Right lobe of liver (tissue), 6 donors: ENCODE results near the gene CTF1. TPM values are rescaled to one million over a fixed set of nuclear protein-coding genes. Genes with fewer than 3 reads are reported as not detected.

Source experiments
- ATAC-seq, 4 donors: fragments of 200-7000 bp; cut with Tn5 transposase; one replicate each; pipeline ENCODE4 v1.9.1; 2020; ENCODE audit warnings: mild to moderate bottlenecking in 4 of 4, moderate library complexity in 4 of 4
- DNase-seq, 3 donors: peaks; one replicate each; pipeline ENCODE4 v3.0.0-alpha.2; 2020
- H3K27ac ChIP-seq, 3 donors: fragments of 200-600 bp; one replicate each; pipeline ENCODE4 v1.8.0; 2022
- H3K27me3 ChIP-seq, 2 donors: fragments of 200-600 bp; one replicate each; pipeline ENCODE4 v1.8.0; 2022
- H3K36me3 ChIP-seq, 4 donors: fragments of 200-600 bp; sonication (generic) in 1 of 4; one replicate each; pipeline versions ENCODE4 v1.5.1 to v1.8.0; 2017 to 2022; ENCODE audit warnings: control low read depth in 1 of 4
- H3K4me1 ChIP-seq, 4 donors: fragments of 200-600 bp; sonication (generic) in 1 of 4; one replicate each; pipeline versions ENCODE4 v1.5.1 to v1.8.0; 2017 to 2022; ENCODE audit warnings: control low read depth in 1 of 4
- H3K4me3 ChIP-seq, 3 donors: fragments of 200-600 bp; one replicate each; pipeline ENCODE4 v1.8.0; 2022
- H3K9me3 ChIP-seq, 4 donors: fragments of 200-600 bp; sonication (generic) in 1 of 4; one replicate each; pipeline versions ENCODE4 v1.5.1 to v1.8.0; 2017 to 2022; ENCODE audit warnings: control low read depth in 1 of 4
- POLR2A ChIP-seq: fragments of 450-650 bp; IDR thresholded peaks from one replicate; pipeline ENCODE4 v1.6.1; 2017; ENCODE audit warnings: antibody characterized with exemption, mild to moderate bottlenecking
- WGBS: methylation state at CpG from one replicate; pipeline ENCODE4 v1.1.6; 2018; ENCODE audit warnings: low coverage, low lambda C conversion rate; ENCODE audit not compliant: insufficient coverage; ENCODE audit errors: missing lambda C conversion rate; 5-methylcytosine and 5-hydroxymethylcytosine counted together
- intact Hi-C, 2 donors: fragments of 100-400 bp; cut with DNase I; formaldehyde crosslinking; loops; one replicate each; pipeline versions ENCODE4 v1.11.2 to v1.14.1; 2022
- total RNA-seq, 6 experiments: library from RNA; depleted of rRNA in 2 of 6; stranded (reverse); fragments of >200 nt in 2 of 6; fragmentation: NEBNext Ultra II Directional in 3 of 6; extraction: Animal tissue kit (Norgen Biotek cat#: 25700) in 3 of 6; gene quantifications; one replicate each; pipeline versions ENCODE4 v1.1.0 to v1.2.4, GENCODE V29; 2016 to 2023
- TF ChIP-seq, protein P1 (sequence below), 4 donors: fragments of 200-600 bp in 3 of 4; fragments of 450-650 bp in 1 of 4; IDR thresholded peaks; one replicate each; pipeline versions ENCODE4 v1.5.1 to v1.8.0; 2016 to 2022; ENCODE audit warnings: antibody characterized with exemption in 4 of 4, mild to moderate bottlenecking in 2 of 4
- donor health status: DM: no; HTN: yes; CAD: no.
- donor health status: DM: no; HTN: no; CAD: no.
- donor health status: DM: no; HTN: no; CAD: no.
- donor health status: DM: no; HTN: yes; CAD: no.
- donor health status: DM: no; HTN: yes; CAD: no.

Gene CTF1
- total RNA-seq, 6 experiments from 2014 or later = 0.13 to 0.74 (median 0.43) TPM; not detected in 2

GRCh38 chr16:30924076-30924912 lies 27.9 kb downstream of the CTF1 start:
- WGBS = 46% methylated on average over 6 of the region's 53 CpGs
- DNase-seq = peak in 2 of 3 donors; percentile 45 to 52
- Histone ChIP-seq H3K27me3 (no peaks in the 10 kb centered on the region), H3K9me3 (no peaks in the 10 kb centered on the region), H3K4me1 (peaks cover 0 to 4% (median 0%) of the 10 kb centered on the region in 4 donors), H3K36me3 (no peaks in the 10 kb centered on the region), H3K27ac (peak overlapping the region in 2 of 3 donors; percentile 26 to 47), H3K4me3 (peak overlapping the region; percentile 55 to 67 (median 63))
- TF ChIP-seq, protein P1, sequence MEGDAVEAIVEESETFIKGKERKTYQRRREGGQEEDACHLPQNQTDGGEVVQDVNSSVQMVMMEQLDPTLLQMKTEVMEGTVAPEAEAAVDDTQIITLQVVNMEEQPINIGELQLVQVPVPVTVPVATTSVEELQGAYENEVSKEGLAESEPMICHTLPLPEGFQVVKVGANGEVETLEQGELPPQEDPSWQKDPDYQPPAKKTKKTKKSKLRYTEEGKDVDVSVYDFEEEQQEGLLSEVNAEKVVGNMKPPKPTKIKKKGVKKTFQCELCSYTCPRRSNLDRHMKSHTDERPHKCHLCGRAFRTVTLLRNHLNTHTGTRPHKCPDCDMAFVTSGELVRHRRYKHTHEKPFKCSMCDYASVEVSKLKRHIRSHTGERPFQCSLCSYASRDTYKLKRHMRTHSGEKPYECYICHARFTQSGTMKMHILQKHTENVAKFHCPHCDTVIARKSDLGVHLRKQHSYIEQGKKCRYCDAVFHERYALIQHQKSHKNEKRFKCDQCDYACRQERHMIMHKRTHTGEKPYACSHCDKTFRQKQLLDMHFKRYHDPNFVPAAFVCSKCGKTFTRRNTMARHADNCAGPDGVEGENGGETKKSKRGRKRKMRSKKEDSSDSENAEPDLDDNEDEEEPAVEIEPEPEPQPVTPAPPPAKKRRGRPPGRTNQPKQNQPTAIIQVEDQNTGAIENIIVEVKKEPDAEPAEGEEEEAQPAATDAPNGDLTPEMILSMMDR (IDR thresholded peaks at IDR 0.05) = no peak
- no peak for TF ChIP-seq POLR2A
- intact Hi-C loops = no loop called here
- no peak for ATAC-seq

DNA sequence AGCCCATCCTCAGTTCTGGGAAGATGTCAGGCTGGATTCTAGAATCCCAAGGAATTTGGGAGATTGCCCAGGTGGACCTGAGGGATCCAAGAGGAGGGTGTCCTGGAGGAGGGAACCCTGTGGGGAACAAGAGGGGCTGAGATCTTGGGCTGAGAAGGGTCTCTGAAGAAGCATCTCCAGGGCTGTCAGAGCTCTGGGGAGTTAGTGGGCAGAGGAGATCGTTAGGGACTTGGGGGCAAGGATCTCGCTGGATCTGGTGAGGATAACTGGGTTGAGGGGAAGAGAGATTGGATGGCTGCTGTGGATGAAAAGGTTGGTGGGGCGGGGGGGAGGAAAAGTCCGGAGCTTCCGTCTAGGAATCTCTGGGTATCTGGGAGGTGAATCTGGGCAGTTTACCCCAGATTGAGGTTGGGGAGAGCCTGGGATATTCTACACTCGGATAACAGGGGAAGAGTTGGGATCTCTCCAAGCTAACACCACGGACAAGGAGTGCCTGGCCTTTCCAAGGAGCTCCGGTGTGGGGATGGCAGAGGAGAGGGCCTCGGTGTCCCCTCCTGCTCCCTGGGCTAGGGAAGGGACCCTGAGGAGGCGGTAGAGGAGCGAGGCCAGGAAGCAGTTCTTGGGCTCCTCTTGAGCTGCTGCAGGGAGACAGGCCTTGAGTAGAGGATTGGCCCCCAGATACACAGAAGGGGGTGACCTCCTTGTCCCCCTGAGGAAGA lies 28.7 kb downstream of the CTF1 start:
- H3K4me3 ChIP-seq = no peak overlapping the region
- H3K4me1 ChIP-seq = peaks cover 0 to 4% (median 0%) of the 10 kb centered on the region in 4 donors
- no peak for DNase-seq
- intact Hi-C loops = no loop called here
- H3K9me3 ChIP-seq = no peaks in the 10 kb centered on the region
- WGBS = 76% methylated on average over 6 of the region's 11 CpGs
- no peaks in the 10 kb centered on the region for H3K36me3 ChIP-seq
- H3K27ac ChIP-seq = no peak overlapping the region
- no peak for ATAC-seq
- TF ChIP-seq, protein P1 (IDR thresholded peaks at IDR 0.05) = no peak
- no peak for TF ChIP-seq POLR2A
- H3K27me3 ChIP-seq = no peaks in the 10 kb centered on the region

- WGBS = no CpG with 5 or more reads among the region's 26 CpGs
- Histone ChIP-seq H3K4me3 (no peak overlapping the region), H3K27me3 (no peaks in the 10 kb centered on the region), H3K4me1 (peaks cover 0 to 4% (median 0%) of the 10 kb centered on the region in 4 donors), H3K36me3 (no peaks in the 10 kb centered on the region), H3K27ac (no peak overlapping the region), H3K9me3 (no peaks in the 10 kb centered on the region)
- intact Hi-C loops = no loop called here
- no peak for ATAC-seq
- no peak for TF ChIP-seq POLR2A
- TF ChIP-seq, protein P1 (IDR thresholded peaks at IDR 0.05) = no peak
- no peak for DNase-seq
Observed at GRCh38 chr16:30925632-30925987, 29.2 kb downstream of the CTF1 start.

GRCh38 chr16:30925995-30926811 lies 29.8 kb downstream of the CTF1 start:
- ATAC-seq (no peak), DNase-seq (no peak)
- H3K27me3 ChIP-seq = no peaks in the 10 kb centered on the region
- H3K4me1 ChIP-seq = peaks cover 0 to 4% (median 0%) of the 10 kb centered on the region in 4 donors
- intact Hi-C loops = no loop called here
- no peaks in the 10 kb centered on the region for H3K36me3 ChIP-seq
- H3K27ac ChIP-seq = no peak overlapping the region
- WGBS = 46% methylated on average over 5 of the region's 10 CpGs
- H3K4me3 ChIP-seq = no peak overlapping the region
- no peak for TF ChIP-seq POLR2A
- TF ChIP-seq, protein P1 (IDR thresholded peaks at IDR 0.05) = no peak
- H3K9me3 ChIP-seq = no peaks in the 10 kb centered on the region
